ENCODE results near the gene MGAT3. TPM values are rescaled to one million over a fixed set of nuclear protein-coding genes. Genes with fewer than 3 reads are reported as not detected.

MGAT3 gene
- total and polyA plus RNA-seq, 9 of the 15 experiments (the other 6 are each of a cell fraction or from before 2014, with no cell fraction given): 0.10 to 11.5 (median 4.6) TPM

DNA sequence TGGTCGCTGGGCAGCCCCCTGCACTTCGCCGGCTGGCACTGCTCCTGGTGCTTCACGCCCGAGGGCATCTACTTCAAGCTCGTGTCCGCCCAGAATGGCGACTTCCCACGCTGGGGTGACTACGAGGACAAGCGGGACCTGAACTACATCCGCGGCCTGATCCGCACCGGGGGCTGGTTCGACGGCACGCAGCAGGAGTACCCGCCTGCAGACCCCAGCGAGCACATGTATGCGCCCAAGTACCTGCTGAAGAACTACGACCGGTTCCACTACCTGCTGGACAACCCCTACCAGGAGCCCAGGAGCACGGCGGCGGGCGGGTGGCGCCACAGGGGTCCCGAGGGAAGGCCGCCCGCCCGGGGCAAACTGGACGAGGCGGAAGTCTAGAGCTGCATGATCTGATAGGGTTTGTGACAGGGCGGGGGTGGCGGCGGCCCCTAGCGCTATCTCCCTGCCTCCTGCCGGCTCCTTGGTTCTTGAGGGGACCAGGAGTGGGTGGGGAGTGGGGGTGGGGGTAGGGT, 31.8 kb downstream of the MGAT3 start (continued):
- no peak for TF ChIP-seq HDGF (IDR thresholded peaks at IDR 0.05)
- TF ChIP-seq GATA2 (CRISPR knock-in tag; IDR thresholded peaks at IDR 0.05): peak; percentile 24; the same call in 1 of the 2 replicates
- peak; percentile 7; the same call in 1 of the 2 replicates for TF ChIP-seq KLF16 (IDR thresholded peaks at IDR 0.05)
- TF ChIP-seq, protein P1, sequence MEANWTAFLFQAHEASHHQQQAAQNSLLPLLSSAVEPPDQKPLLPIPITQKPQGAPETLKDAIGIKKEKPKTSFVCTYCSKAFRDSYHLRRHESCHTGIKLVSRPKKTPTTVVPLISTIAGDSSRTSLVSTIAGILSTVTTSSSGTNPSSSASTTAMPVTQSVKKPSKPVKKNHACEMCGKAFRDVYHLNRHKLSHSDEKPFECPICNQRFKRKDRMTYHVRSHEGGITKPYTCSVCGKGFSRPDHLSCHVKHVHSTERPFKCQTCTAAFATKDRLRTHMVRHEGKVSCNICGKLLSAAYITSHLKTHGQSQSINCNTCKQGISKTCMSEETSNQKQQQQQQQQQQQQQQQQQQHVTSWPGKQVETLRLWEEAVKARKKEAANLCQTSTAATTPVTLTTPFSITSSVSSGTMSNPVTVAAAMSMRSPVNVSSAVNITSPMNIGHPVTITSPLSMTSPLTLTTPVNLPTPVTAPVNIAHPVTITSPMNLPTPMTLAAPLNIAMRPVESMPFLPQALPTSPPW (CRISPR knock-in tag; IDR thresholded peaks at IDR 0.05): peak; percentile 79
- TF ChIP-seq, protein P2, sequence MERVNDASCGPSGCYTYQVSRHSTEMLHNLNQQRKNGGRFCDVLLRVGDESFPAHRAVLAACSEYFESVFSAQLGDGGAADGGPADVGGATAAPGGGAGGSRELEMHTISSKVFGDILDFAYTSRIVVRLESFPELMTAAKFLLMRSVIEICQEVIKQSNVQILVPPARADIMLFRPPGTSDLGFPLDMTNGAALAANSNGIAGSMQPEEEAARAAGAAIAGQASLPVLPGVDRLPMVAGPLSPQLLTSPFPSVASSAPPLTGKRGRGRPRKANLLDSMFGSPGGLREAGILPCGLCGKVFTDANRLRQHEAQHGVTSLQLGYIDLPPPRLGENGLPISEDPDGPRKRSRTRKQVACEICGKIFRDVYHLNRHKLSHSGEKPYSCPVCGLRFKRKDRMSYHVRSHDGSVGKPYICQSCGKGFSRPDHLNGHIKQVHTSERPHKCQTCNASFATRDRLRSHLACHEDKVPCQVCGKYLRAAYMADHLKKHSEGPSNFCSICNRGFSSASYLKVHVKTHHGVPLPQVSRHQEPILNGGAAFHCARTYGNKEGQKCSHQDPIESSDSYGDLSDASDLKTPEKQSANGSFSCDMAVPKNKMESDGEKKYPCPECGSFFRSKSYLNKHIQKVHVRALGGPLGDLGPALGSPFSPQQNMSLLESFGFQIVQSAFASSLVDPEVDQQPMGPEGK (CRISPR knock-in tag; IDR thresholded peaks at IDR 0.05; ENCODE audit: borderline replicate concordance): no peak
- no peak for TF ChIP-seq ZFX (CRISPR knock-in tag; IDR thresholded peaks at IDR 0.05)
- peak; percentile 36; the same call in 1 of the 2 replicates for TF ChIP-seq L3MBTL2 (IDR thresholded peaks at IDR 0.05)
- no peak for TF ChIP-seq NCOA1 (IDR thresholded peaks at IDR 0.05; ENCODE audit: low read depth)
- TF ChIP-seq NRF1 (conservative IDR thresholded peaks at IDR 0.05 in 1 of 2, IDR thresholded peaks at IDR 0.05 in 1 of 2): no peak
- TF ChIP-seq ZC3H4 (CRISPR knock-in tag; IDR thresholded peaks at IDR 0.05; ENCODE audit: borderline replicate concordance): no peak
- TF ChIP-seq GABPB1 (CRISPR knock-in tag; IDR thresholded peaks at IDR 0.05): no peak
- TF ChIP-seq ETS2 (tag; IDR thresholded peaks at IDR 0.05; ENCODE audit: borderline replicate concordance, poor library complexity, severe bottlenecking): no peak
- TF ChIP-seq CTBP1 (IDR thresholded peaks at IDR 0.05; ENCODE audit: borderline replicate concordance): no peak
- TF ChIP-seq POLR2AphosphoS2 (IDR thresholded peaks at IDR 0.05; ENCODE audit: low read length): no peak
- TF ChIP-seq SMAD4 (CRISPR knock-in tag; conservative IDR thresholded peaks at IDR 0.05): 0 out of 2 replicates have a peak, but pooled peaks have one; percentile 73
- TF ChIP-seq ZNF232 (CRISPR knock-in tag; IDR thresholded peaks at IDR 0.05): no peak
- TF ChIP-seq NCOA2 (IDR thresholded peaks at IDR 0.05; ENCODE audit: partially characterized antibody in 2 of 2): no peak
- no peak for TF ChIP-seq CBX3 (IDR thresholded peaks at IDR 0.05; ENCODE audit: borderline replicate concordance in 1 of 2, low read length in 2 of 2)
- TF ChIP-seq, protein P3, sequence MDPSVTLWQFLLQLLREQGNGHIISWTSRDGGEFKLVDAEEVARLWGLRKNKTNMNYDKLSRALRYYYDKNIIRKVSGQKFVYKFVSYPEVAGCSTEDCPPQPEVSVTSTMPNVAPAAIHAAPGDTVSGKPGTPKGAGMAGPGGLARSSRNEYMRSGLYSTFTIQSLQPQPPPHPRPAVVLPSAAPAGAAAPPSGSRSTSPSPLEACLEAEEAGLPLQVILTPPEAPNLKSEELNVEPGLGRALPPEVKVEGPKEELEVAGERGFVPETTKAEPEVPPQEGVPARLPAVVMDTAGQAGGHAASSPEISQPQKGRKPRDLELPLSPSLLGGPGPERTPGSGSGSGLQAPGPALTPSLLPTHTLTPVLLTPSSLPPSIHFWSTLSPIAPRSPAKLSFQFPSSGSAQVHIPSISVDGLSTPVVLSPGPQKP (CRISPR knock-in tag; IDR thresholded peaks at IDR 0.05): no peak
- TF ChIP-seq, protein P4, sequence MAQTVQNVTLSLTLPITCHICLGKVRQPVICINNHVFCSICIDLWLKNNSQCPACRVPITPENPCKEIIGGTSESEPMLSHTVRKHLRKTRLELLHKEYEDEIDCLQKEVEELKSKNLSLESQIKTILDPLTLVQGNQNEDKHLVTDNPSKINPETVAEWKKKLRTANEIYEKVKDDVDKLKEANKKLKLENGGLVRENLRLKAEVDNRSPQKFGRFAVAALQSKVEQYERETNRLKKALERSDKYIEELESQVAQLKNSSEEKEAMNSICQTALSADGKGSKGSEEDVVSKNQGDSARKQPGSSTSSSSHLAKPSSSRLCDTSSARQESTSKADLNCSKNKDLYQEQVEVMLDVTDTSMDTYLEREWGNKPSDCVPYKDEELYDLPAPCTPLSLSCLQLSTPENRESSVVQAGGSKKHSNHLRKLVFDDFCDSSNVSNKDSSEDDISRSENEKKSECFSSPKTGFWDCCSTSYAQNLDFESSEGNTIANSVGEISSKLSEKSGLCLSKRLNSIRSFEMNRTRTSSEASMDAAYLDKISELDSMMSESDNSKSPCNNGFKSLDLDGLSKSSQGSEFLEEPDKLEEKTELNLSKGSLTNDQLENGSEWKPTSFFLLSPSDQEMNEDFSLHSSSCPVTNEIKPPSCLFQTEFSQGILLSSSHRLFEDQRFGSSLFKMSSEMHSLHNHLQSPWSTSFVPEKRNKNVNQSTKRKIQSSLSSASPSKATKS (CRISPR knock-in tag; IDR thresholded peaks at IDR 0.05): no peak
- TF ChIP-seq, protein P5, sequence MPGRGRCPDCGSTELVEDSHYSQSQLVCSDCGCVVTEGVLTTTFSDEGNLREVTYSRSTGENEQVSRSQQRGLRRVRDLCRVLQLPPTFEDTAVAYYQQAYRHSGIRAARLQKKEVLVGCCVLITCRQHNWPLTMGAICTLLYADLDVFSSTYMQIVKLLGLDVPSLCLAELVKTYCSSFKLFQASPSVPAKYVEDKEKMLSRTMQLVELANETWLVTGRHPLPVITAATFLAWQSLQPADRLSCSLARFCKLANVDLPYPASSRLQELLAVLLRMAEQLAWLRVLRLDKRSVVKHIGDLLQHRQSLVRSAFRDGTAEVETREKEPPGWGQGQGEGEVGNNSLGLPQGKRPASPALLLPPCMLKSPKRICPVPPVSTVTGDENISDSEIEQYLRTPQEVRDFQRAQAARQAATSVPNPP (IDR thresholded peaks at IDR 0.05; ENCODE audit: borderline replicate concordance, insufficient read depth, insufficient read length): no peak
